Coronary artery (tissue), 2 donors: ENCODE data around the gene ERGIC1.
A peak's percentile ranks its signal among the peaks of the same experiment; 100 is the strongest.

Experiments used
- DNase-seq: peaks from one replicate; pipeline ENCODE4 v3.0.0-alpha.2; 2017; ENCODE audit warnings: low spot score
- H3K27ac ChIP-seq, 2 donors: fragments of 200-600 bp; sonication (generic); one replicate each; pipeline ENCODE4 v1.5.1; 2016 to 2019
- H3K4me3 ChIP-seq: fragments of 200-600 bp; sonication (generic); 2 replicates; pipeline ENCODE4 v1.5.1; 2016; ENCODE audit warnings: mild to moderate bottlenecking, moderate library complexity
- TF ChIP-seq, protein P1 (sequence below): fragments of 200-600 bp; sonication (generic); IDR thresholded peaks from one replicate; pipeline ENCODE4 v1.5.1; 2019; ENCODE audit warnings: antibody characterized with exemption

The ERGIC1 gene

GRCh38 chr5:172954751-172955159 is 120.7 kb downstream of the ERGIC1 start:
- peak; percentile 64 for DNase-seq
- TF ChIP-seq, protein P1, sequence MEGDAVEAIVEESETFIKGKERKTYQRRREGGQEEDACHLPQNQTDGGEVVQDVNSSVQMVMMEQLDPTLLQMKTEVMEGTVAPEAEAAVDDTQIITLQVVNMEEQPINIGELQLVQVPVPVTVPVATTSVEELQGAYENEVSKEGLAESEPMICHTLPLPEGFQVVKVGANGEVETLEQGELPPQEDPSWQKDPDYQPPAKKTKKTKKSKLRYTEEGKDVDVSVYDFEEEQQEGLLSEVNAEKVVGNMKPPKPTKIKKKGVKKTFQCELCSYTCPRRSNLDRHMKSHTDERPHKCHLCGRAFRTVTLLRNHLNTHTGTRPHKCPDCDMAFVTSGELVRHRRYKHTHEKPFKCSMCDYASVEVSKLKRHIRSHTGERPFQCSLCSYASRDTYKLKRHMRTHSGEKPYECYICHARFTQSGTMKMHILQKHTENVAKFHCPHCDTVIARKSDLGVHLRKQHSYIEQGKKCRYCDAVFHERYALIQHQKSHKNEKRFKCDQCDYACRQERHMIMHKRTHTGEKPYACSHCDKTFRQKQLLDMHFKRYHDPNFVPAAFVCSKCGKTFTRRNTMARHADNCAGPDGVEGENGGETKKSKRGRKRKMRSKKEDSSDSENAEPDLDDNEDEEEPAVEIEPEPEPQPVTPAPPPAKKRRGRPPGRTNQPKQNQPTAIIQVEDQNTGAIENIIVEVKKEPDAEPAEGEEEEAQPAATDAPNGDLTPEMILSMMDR: no peak
- Histone ChIP-seq H3K27ac (peak overlapping the region in 1 of 2 donors; percentile 73), H3K4me3 (no peak overlapping the region)

DNA sequence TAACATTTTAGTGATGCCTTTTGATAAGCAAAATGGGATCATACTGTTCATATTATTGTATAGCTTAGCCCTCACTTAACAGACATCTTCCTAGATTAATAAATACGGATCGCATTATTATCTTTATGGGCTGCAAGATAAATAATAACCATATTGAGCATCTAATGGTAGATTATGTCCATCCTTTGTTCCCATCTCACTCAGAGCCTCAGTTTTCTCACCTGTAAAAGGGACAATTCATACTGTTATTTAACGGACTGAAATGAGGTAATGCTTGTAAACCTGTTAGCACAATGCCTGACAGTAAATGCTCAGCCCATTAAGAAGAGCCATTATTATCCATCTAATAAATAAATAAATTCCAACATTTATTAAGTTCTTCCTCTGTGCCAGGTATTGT is 122.2 kb downstream of the ERGIC1 start:
- TF ChIP-seq, protein P1: no peak
- DNase-seq: no peak
- Histone ChIP-seq H3K4me3 (no peak overlapping the region), H3K27ac (peak overlapping the region; percentile 16 to 34)

GRCh38 chr5:172956936-172957335 is 122.9 kb downstream of the ERGIC1 start:
- TF ChIP-seq, protein P1: no peak
- peak; percentile 65 for DNase-seq
- Histone ChIP-seq H3K4me3 (no peak overlapping the region), H3K27ac (peak overlapping the region in 1 of 2 donors; percentile 32)

GRCh38 chr5:172957458-172957857 is 123.4 kb downstream of the ERGIC1 start:
- Histone ChIP-seq H3K27ac (peak overlapping the region in 1 of 2 donors; percentile 32), H3K4me3 (no peak overlapping the region)
- TF ChIP-seq, protein P1: no peak
- DNase-seq: no peak

DNA sequence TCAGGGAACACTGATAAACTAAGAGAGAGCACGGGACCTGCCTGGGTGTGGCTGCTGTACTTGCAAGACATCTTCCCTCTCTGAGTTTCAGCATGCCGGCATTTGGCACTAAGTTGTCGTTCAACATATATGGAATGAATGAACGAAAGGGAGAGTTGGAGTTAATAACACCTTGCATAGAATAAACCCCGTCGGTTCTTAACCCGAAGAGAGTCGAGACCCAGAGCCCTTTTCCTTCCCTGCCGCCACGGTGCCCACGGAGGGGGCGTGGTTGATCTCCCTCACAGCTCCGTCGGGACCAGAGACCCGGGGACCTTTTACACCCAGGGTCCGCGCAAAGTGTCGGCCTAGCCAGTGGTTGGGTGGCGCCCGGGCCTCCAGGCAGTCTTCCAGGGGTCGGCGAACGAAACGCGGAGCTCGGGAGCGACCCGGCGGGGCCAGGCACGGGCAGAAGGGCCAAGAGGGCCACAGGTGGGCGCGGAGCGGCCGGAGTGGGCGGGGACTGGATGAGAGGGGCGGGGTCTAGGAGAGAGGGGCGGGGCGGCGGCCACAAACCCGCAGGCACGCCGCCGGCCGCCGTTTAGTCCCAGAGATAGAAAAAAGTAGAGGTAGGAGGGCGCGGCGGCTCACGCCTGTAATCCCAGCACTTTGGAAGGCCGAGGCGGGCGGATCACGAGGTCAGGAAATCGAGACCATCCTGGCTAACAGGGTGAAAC is 124.4 kb downstream of the ERGIC1 start:
- peak overlapping the region; percentile 83 for H3K4me3 ChIP-seq
- TF ChIP-seq, protein P1: no peak
- H3K27ac ChIP-seq: peak overlapping the region; percentile 73 to 89
- peak; percentile 76 for DNase-seq

DNA sequence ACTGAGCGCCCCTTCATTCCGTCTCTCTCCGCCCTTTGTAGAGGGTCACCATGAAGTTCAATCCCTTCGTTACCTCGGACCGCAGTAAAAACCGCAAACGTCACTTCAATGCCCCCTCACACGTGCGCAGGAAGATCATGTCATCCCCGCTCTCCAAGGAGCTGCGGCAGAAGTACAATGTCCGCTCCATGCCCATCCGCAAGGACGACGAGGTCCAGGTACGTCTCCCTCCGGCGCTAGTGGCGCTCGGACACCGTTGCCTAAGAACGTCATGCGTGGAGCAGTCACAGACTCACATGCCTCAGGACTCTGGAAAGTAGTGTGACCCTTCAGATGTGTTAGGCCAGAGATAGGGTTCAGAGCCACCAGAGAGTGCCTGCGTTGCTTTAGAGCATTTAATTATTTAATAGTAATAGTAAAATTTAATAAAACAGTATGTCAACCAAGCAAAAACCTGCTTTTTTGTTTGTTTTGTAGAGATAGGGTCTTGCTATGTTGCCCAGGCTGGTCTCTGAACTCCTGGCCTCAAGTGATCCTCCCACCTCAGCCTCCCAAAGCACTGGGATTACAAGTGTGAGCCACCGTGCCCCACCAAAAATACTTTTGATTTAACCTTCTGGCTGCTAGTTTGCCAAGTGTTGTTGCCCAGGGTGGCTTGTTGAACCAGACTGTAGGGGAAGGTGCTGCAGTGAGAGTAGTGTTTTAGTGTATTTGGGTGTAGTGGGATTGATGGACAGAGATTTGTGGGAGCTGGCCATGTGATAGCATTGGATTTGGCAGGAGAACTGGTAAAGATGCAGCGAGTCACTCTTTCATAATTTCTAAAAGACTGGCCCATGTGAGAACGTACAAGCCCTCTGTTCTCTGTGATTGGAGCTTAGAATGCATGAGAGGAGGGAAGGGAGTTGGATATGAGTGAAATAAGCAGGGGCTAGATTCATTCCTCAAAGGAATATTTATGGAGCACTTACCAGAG is 126.1 kb downstream of the ERGIC1 start:
- DNase-seq: peak; percentile 72
- H3K27ac ChIP-seq: peak overlapping the region; percentile 73 to 89

More for the DNA sequence above, 126.1 kb downstream of the ERGIC1 start:
- peak overlapping the region; percentile 83 for H3K4me3 ChIP-seq
- TF ChIP-seq, protein P1: no peak
